Astrocyte of the spinal cord (primary cell): ENCODE measurements around the gene OLA1.
"Not testable (repeated sequence)": the region's sequence is repeated elsewhere in the genome, so short reads cannot be mapped to it uniquely, and the experiment has no call there.

Experiments
- DNase-seq: peaks from one replicate; pipeline ENCODE4 v3.0.0; 2011; ENCODE audit warnings: low read depth, low spot score
- H3K4me3 ChIP-seq: 2 replicates; pipeline ENCODE4 v1.5.1; 2011; ENCODE audit warnings: low read depth, mild to moderate bottlenecking, low read length, moderate library complexity
- in situ Hi-C: cut with HindIII; loops from 2 replicates; pipeline ENCODE4 v1.10.0; 2017; ENCODE audit warnings: low sequenced_read_pairs
- TF ChIP-seq, protein P1 (sequence below): IDR thresholded peaks from 2 replicates; pipeline ENCODE4 v1.5.1; 2012; ENCODE audit warnings: low read depth, mild to moderate bottlenecking, low read length, inconsistent platforms

Gene OLA1

DNA sequence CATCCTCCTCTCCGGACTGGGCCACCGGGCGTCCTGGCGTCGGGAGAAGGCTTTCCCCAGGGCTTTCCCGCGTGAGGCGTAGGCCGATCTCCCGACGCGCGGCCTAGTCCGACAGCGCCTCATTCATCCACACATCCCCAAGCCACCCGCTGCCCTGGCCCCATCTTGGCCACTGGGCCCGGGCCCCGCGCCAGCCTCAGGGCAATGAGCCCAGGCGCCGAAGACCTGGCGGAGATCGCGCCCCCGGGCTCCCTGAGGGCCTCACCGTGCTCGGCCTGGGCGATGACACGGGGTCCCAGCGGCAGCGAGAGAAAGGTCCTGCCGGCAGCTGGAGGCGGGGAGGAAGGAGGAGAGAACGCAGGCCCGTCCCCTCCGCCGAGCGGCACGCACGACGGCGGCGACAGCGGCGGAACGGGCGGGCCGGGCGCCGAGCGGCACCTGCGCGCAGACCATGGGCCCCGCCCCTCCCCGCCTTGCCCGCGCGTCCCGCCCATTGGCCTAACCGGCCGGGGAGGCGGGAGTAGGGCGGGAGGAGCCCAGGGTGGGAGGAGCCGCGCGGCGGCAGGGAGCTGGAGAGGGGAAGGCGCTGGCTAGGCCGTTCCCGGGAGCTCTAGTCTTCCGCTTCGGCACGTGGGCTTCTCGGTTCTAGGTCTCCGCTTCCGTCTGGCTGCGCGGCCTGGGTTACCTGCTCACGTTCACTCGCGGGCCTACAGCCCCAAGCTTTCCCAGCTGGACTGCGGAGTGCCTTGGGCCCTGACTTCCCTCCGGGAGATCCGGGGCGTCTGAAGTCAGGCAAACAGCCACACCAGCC is at the start of gene OLA1:
OLA1 (minus strand) TSS at position 346 of the 811 bp plus-strand sequence. CDS start 1,717 bp downstream, outside the sequence.
- TF ChIP-seq, protein P1, sequence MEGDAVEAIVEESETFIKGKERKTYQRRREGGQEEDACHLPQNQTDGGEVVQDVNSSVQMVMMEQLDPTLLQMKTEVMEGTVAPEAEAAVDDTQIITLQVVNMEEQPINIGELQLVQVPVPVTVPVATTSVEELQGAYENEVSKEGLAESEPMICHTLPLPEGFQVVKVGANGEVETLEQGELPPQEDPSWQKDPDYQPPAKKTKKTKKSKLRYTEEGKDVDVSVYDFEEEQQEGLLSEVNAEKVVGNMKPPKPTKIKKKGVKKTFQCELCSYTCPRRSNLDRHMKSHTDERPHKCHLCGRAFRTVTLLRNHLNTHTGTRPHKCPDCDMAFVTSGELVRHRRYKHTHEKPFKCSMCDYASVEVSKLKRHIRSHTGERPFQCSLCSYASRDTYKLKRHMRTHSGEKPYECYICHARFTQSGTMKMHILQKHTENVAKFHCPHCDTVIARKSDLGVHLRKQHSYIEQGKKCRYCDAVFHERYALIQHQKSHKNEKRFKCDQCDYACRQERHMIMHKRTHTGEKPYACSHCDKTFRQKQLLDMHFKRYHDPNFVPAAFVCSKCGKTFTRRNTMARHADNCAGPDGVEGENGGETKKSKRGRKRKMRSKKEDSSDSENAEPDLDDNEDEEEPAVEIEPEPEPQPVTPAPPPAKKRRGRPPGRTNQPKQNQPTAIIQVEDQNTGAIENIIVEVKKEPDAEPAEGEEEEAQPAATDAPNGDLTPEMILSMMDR: no peak
- in situ Hi-C loops: no loop called here

DNA sequence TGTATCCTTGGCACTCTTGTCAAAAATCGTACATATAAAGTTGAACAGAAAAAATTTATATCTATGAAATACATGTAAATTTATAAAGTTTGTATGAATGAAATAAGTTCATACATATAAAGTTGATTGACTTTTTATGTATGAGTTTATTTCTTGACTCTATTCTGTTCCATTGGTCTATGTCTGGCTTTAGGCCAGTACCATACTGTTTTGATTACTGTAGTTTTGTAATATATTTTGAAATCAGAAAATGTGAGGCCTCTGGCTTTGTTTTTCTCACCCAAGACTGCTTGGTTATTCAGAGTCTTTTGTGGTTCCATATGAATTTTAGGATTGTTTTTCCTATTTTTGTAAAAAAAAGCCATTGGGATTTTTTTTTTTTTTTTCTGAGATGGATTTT is 44.6 kb upstream of the OLA1 start:
- in situ Hi-C loops: no loop called here
- TF ChIP-seq, protein P1: no peak
- no peak for DNase-seq
- H3K4me3 ChIP-seq: no peak overlapping the region

More for the DNA sequence above, at the start of gene OLA1:
- H3K4me3 ChIP-seq: peak within 1 kb of the TSS; percentile 73
- DNase-seq: peak; percentile 95

DNA sequence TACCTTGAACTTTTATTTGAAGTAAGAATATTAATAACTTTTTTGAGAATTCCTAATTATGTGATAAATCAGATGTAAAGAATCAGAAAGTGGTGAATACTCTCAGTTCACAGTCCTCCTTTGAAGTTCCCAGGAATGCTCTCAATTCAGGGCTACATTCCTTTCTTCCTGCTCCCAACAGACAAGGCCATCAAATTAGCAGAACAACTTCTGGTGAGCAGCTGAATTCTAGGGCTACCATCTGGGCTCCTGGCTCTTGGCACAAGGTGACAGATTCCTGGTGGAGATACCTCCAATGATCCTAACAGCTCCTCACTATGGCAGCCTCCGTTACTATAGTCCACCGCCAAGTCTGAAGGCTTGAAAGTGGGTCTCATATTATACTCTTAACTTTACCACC is 37.8 kb upstream of the OLA1 start:
- in situ Hi-C loops: no loop called here

DNA sequence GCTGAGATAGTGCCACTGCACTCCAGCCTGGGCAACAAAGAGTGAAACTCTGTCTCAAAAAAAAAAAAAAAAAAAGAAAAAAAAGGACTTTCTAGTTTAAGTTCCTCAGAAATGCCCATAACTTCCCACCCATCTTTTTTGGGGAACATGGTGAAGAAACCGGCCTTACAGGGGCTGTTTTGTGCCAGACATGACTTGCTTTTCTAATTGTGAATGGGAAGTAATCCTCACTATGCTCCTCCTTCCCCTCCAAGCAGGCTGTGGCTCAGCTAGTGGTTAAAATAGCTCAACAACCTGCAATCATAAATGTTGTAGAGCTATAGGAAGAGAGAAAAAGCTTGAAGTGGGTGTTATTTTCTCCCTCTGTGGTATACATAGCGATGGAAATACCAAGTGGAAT is 34.1 kb upstream of the OLA1 start:
- DNase-seq: no peak
- no peak overlapping the region for H3K4me3 ChIP-seq
- in situ Hi-C loops: no loop called here
- TF ChIP-seq, protein P1: no peak

More for the DNA sequence above, 37.8 kb upstream of the OLA1 start:
- TF ChIP-seq, protein P1: no peak
- no peak overlapping the region for H3K4me3 ChIP-seq
- no peak for DNase-seq

DNA sequence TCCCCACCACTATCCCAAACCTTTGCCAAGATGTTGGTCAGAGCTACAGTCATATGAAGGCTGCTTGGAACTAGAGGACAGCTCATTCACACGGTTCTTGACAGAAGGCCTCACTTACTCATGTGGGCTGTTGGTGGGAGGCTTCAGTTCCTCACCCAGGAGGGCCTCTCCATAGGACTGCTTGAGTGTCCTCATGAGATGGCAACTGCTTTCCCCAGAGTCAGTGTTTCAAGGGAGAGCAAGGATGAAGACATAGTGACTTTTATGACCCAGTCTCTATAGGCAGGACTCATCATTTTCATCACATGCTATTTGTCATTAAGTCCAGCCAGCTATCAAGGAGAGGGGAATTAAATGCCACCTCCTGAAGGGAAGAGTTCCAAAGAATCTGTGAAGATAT is 33.4 kb upstream of the OLA1 start:
- TF ChIP-seq, protein P1: no peak
- H3K4me3 ChIP-seq: no peak overlapping the region
- in situ Hi-C loops: no loop called here
- DNase-seq: no peak

DNA sequence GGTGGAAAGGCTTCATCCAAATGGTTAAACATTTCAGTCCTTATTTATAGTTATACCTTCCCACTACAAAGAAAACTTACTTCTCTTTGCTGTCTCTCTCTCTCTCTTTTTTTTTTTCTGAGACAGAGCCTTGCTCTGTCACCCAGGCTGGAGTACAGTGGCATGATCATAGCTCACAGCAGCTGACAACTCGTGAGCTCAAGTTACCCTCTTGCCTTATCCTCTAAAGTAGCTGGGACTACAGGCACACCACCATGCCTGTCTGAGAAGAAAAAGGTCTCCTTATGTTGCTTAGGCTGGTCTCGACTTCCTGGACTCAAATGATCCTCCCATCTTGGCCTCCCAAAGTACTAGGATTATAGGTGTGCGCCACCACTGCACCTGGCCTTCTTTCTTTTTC is 32.3 kb upstream of the OLA1 start:
- no peak overlapping the region for H3K4me3 ChIP-seq
- DNase-seq: no peak
- TF ChIP-seq, protein P1: no peak
- in situ Hi-C loops: no loop called here

DNA sequence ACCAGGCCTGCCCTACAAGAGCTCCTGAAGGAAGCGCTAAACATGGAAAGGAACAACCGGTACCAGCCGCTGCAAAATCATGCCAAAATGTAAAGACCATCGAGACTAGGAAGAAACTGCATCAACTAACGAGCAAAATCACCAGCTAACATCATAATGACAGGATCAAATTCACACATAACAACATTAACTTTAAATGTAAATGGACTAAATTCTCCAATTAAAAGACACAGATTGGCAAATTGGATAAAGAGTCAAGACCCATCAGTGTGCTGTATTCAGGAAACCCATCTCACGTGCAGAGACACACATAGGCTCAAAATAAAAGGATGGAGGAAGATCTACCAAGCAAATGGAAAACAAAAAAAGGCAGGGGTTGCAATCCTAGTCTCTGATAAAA is 21.9 kb upstream of the OLA1 start:
- DNase-seq, H3K4me3 ChIP-seq, in situ Hi-C loops: not testable (repeated sequence)
